GM23338 (cell line): ENCODE data around the gene GFPT2. TPM values are rescaled to one million over a fixed set of nuclear protein-coding genes. Genes with fewer than 3 reads are reported as not detected.
A peak's percentile ranks its signal among the peaks of the same experiment; 100 is the strongest.

Experiments used
- ATAC-seq: fragments of 200-7000 bp; cut with Tn5 transposase; 3 replicates; pipeline ENCODE4 v1.9.1; 2020
- DNase-seq: peaks from one replicate; pipeline ENCODE4 v3.0.0-alpha.2; 2015; ENCODE audit warnings: low spot score
- H2AFZ ChIP-seq: fragments of 200-600 bp; sonication (generic); 2 replicates; pipeline ENCODE4 v1.8.0; 2016; ENCODE audit warnings: antibody characterized with exemption, mild to moderate bottlenecking, moderate library complexity
- H3F3A ChIP-seq: fragments of 200-600 bp; sonication (generic); replicated peaks from 2 replicates; pipeline ENCODE4 v1.8.0; 2017; ENCODE audit warnings: antibody characterized with exemption, mixed run types, low read depth
- H3K27ac ChIP-seq: fragments of 200-600 bp; sonication (generic); 2 replicates; pipeline ENCODE4 v1.6.1; 2016; ENCODE audit warnings: low read depth
- H3K27me3 ChIP-seq: fragments of 200-600 bp; sonication (generic); 2 replicates; pipeline ENCODE4 v1.8.0; 2016; ENCODE audit warnings: mild to moderate bottlenecking, mixed run types, moderate library complexity; ENCODE audit not compliant: insufficient read depth
- H3K36me3 ChIP-seq: fragments of 200-600 bp; sonication (generic); 2 replicates; pipeline ENCODE4 v1.8.0; 2016; ENCODE audit warnings: mild to moderate bottlenecking; ENCODE audit not compliant: insufficient read depth
- H3K4me1 ChIP-seq: fragments of 200-600 bp; sonication (generic); 2 replicates; pipeline ENCODE4 v1.8.0; 2016; ENCODE audit warnings: mild to moderate bottlenecking, moderate library complexity; ENCODE audit not compliant: insufficient read depth
- H3K4me2 ChIP-seq: fragments of 200-600 bp; sonication (generic); 2 replicates; pipeline ENCODE4 v1.7.1; 2017; ENCODE audit warnings: mixed run types
- H3K4me3 ChIP-seq: fragments of 200-600 bp; sonication (generic); 2 replicates; pipeline ENCODE4 v1.6.1; 2016; ENCODE audit warnings: mixed run types
- H3K79me2 ChIP-seq: fragments of 200-600 bp; sonication (generic); replicated peaks from 2 replicates; pipeline ENCODE4 v1.8.0; 2017; ENCODE audit warnings: mild to moderate bottlenecking; ENCODE audit not compliant: insufficient read depth
- H3K9me2 ChIP-seq: fragments of 200-600 bp; sonication (generic); 2 replicates; pipeline ENCODE4 v1.8.0; 2017; ENCODE audit not compliant: insufficient read depth
- H4K20me1 ChIP-seq: fragments of 200-600 bp; sonication (generic); replicated peaks from 2 replicates; pipeline ENCODE4 v1.8.0; 2017; ENCODE audit warnings: mild to moderate bottlenecking; ENCODE audit not compliant: insufficient read depth
- H3K27ac Mint-ChIP-seq: 2 replicates; pipeline ENCODE4 v1.8.0; 2020; ENCODE audit warnings: inconsistent platforms, mild to moderate bottlenecking, moderate library complexity, mixed read lengths
- H3K27me3 Mint-ChIP-seq: 3 replicates; pipeline ENCODE4 v1.8.0; 2022; ENCODE audit warnings: low read depth, mild to moderate bottlenecking, moderate library complexity, mixed read lengths, inconsistent platforms; ENCODE audit not compliant: insufficient read depth, poor library complexity
- H3K36me3 Mint-ChIP-seq: 3 replicates; pipeline ENCODE4 v1.8.0; 2021; ENCODE audit warnings: low read depth, mild to moderate bottlenecking, inconsistent platforms, moderate library complexity, mixed read lengths
- H3K4me1 Mint-ChIP-seq: 3 replicates; pipeline ENCODE4 v1.8.0; 2020; ENCODE audit warnings: mild to moderate bottlenecking, inconsistent platforms, mixed read lengths
- H3K4me3 Mint-ChIP-seq: 3 replicates; pipeline ENCODE4 v1.8.0; 2021; ENCODE audit warnings: moderate library complexity, mild to moderate bottlenecking, inconsistent platforms, mixed read lengths
- H3K9me3 Mint-ChIP-seq: 3 replicates; pipeline ENCODE4 v1.8.0; 2020; ENCODE audit warnings: moderate library complexity, mild to moderate bottlenecking, inconsistent platforms, mixed read lengths
- CREB1 ChIP-seq: fragments of 250-450 bp; sonication (Bioruptor Pico); IDR thresholded peaks from 2 replicates; pipeline ENCODE4 v1.5.0; 2020; ENCODE audit warnings: low read depth, mild to moderate bottlenecking, moderate library complexity
- CTCF ChIP-seq, 2 experiments: fragments of 200-600 bp in 1 of 2; sonication (generic) in 1 of 2; conservative IDR thresholded peaks; 2 replicates each; pipeline versions ENCODE4 v1.5.1 to v1.6.1; 2016 to 2017; ENCODE audit warnings: antibody characterized with exemption in 2 of 2, low read depth in 2 of 2, mild to moderate bottlenecking in 2 of 2, moderate library complexity in 1 of 2
- ETS1 ChIP-seq: IDR thresholded peaks from 2 replicates; pipeline ENCODE4 v1.6.1; 2016; ENCODE audit warnings: antibody characterized with exemption
- EZH2 ChIP-seq: fragments of 200-600 bp; sonication (generic); IDR thresholded peaks from one replicate; pipeline ENCODE4 v1.8.0; 2017; ENCODE audit warnings: antibody characterized with exemption, mild to moderate bottlenecking, low read depth; ENCODE audit not compliant: unreplicated experiment
- EZH2phosphoT487 ChIP-seq: fragments of 200-600 bp; sonication (generic); IDR thresholded peaks from one replicate; pipeline ENCODE4 v1.8.1; 2018; ENCODE audit warnings: antibody characterized with exemption; ENCODE audit not compliant: unreplicated experiment
- JUNB ChIP-seq: IDR thresholded peaks from one replicate; pipeline ENCODE4 v1.6.1; 2016; ENCODE audit warnings: antibody characterized with exemption; ENCODE audit not compliant: unreplicated experiment
- NANOG ChIP-seq: IDR thresholded peaks from 2 replicates; pipeline ENCODE4 v1.6.1; 2016; ENCODE audit warnings: antibody characterized with exemption, borderline replicate concordance
- POLR2AphosphoS5 ChIP-seq: IDR thresholded peaks from 2 replicates; pipeline ENCODE4 v1.6.1; 2016; ENCODE audit warnings: antibody characterized with exemption, low read depth
- REST ChIP-seq: IDR thresholded peaks from one replicate; pipeline ENCODE4 v1.6.1; 2018; ENCODE audit warnings: antibody characterized with exemption; ENCODE audit not compliant: unreplicated experiment
- ZNF114 ChIP-seq: fragments of 250-450 bp; sonication (Bioruptor Pico); IDR thresholded peaks from 2 replicates; pipeline ENCODE4 v1.5.0; 2020; ENCODE audit warnings: mild to moderate bottlenecking, moderate library complexity
- ZNF331 ChIP-seq: fragments of 250-450 bp; sonication (Bioruptor Pico); IDR thresholded peaks from 2 replicates; pipeline ENCODE4 v1.5.0; 2020; ENCODE audit warnings: low read depth, mild to moderate bottlenecking, moderate library complexity
- polyA plus RNA-seq: library from polyadenylated mRNA; unstranded; fragments of >200 nt; fragmentation: Nextera tagmentation; extraction: Ambion mirVana; gene quantifications from 2 replicates; pipeline ENCODE4 v1.2.1, GENCODE V29; 2016
- total RNA-seq: library from RNA; depleted of rRNA; stranded (reverse); fragments of >200 nt; shearing (Covaris generic); gene quantifications from 2 replicates; pipeline ENCODE4 v1.2.3, GENCODE V29; 2014

Gene GFPT2
- total and polyA plus RNA-seq, 2 experiments from 2014 or later: 82.6 to 120 TPM

GRCh38 chr5:180360078-180360957, 7.2 kb upstream of the GFPT2 start:
- peak; percentile 51 for DNase-seq
- H3K9me3 Mint-ChIP-seq: peaks cover 12% of the 10 kb centered on the region

GRCh38 chr5:180358694-180359093, 5.6 kb upstream of the GFPT2 start:
- H3K4me3 ChIP-seq: no peak overlapping the region
- no peaks in the 10 kb centered on the region for H3K9me2 ChIP-seq
- no peaks in the 10 kb centered on the region for H3F3A ChIP-seq
- Mint-ChIP-seq H3K27me3 (peaks cover 28% of the 10 kb centered on the region), H3K27ac (no peak overlapping the region), H3K4me1 (peaks cover 7% of the 10 kb centered on the region), H3K36me3 (no peaks in the 10 kb centered on the region; the same call in 2 of the 3 replicates), H3K9me3 (peaks cover 12% of the 10 kb centered on the region), H3K4me3 (no peak overlapping the region)
- no peaks in the 10 kb centered on the region for H3K79me2 ChIP-seq
- H2AFZ ChIP-seq: no peak overlapping the region
- no peaks in the 10 kb centered on the region for H3K36me3 ChIP-seq
- no peak overlapping the region for H3K4me2 ChIP-seq
- H3K4me1 ChIP-seq: peaks cover 9% of the 10 kb centered on the region; the same call in 1 of the 2 replicates
- H4K20me1 ChIP-seq: no peaks in the 10 kb centered on the region
- DNase-seq (no peak), ATAC-seq (no peak)
- no peak overlapping the region for H3K27ac ChIP-seq
- peaks cover 23% of the 10 kb centered on the region for H3K27me3 ChIP-seq
- TF ChIP-seq JUNB: no peak
- TF ChIP-seq EZH2phosphoT487: no peak
- TF ChIP-seq NANOG: no peak
- no peak for TF ChIP-seq REST
- no peak for TF ChIP-seq ZNF114 (CRISPR knock-in tag)
- TF ChIP-seq CREB1 (CRISPR knock-in tag): no peak
- no peak for TF ChIP-seq POLR2AphosphoS5
- TF ChIP-seq EZH2: no peak
- no peak for TF ChIP-seq ETS1

More at GRCh38 chr5:180360078-180360957, 7.2 kb upstream of the GFPT2 start:
- TF ChIP-seq JUNB: no peak
- TF ChIP-seq ZNF331 (CRISPR knock-in tag): no peak
- TF ChIP-seq CTCF (conservative IDR thresholded peaks at IDR 0.05; ENCODE audit: low read depth in 2 of 2): peak in 1 of 2 experiments; percentile 24; a peak in 1 of 4 replicates
- no peak for TF ChIP-seq ETS1
- Histone ChIP-seq H3F3A (no peaks in the 10 kb centered on the region), H3K4me2 (no peak overlapping the region), H3K27ac (no peak overlapping the region), H2AFZ (peak overlapping the region; percentile 59; the same call in 1 of the 2 replicates), H3K79me2 (no peaks in the 10 kb centered on the region), H3K27me3 (peaks cover 7% of the 10 kb centered on the region), H3K4me3 (no peak overlapping the region), H3K4me1 (no peaks in the 10 kb centered on the region), H4K20me1 (no peaks in the 10 kb centered on the region), H3K36me3 (no peaks in the 10 kb centered on the region), H3K9me2 (no peaks in the 10 kb centered on the region)
- ATAC-seq: peak; percentile 78
- H3K4me3 Mint-ChIP-seq: no peak overlapping the region
- no peaks in the 10 kb centered on the region; the same call in 2 of the 3 replicates for H3K36me3 Mint-ChIP-seq
- H3K27ac Mint-ChIP-seq: no peak overlapping the region
- peaks cover 14% of the 10 kb centered on the region for H3K27me3 Mint-ChIP-seq
- no peaks in the 10 kb centered on the region for H3K4me1 Mint-ChIP-seq
